ENCODE measurements around the gene GALR3.

The GALR3 gene

GRCh38 chr22:37790234-37790633 is 32.9 kb upstream of the GALR3 start:
- no peak for TF ChIP-seq YY1 (IDR thresholded peaks at IDR 0.05; ENCODE audit: low read depth)
- TF ChIP-seq REST (IDR thresholded peaks at IDR 0.05; ENCODE audit: low read depth) = no peak
- TF ChIP-seq, protein P1, sequence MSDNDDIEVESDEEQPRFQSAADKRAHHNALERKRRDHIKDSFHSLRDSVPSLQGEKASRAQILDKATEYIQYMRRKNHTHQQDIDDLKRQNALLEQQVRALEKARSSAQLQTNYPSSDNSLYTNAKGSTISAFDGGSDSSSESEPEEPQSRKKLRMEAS (IDR thresholded peaks at IDR 0.05) = no peak
- no peak for TF ChIP-seq NFIC (IDR thresholded peaks at IDR 0.05)
- TF ChIP-seq EP300 (IDR thresholded peaks at IDR 0.05; ENCODE audit: borderline replicate concordance) = no peak
- no peak for TF ChIP-seq CREB1 (IDR thresholded peaks at IDR 0.05; ENCODE audit: low read depth)
- TF ChIP-seq CEBPB (IDR thresholded peaks at IDR 0.05) = no peak
- TF ChIP-seq EGR1 (IDR thresholded peaks at IDR 0.05) = no peak
- TF ChIP-seq FOXM1 (IDR thresholded peaks at IDR 0.05; ENCODE audit: borderline replicate concordance, low read depth) = no peak
- no peak for TF ChIP-seq TAF1 (IDR thresholded peaks at IDR 0.05; ENCODE audit: low read depth)
- TF ChIP-seq, protein P2, sequence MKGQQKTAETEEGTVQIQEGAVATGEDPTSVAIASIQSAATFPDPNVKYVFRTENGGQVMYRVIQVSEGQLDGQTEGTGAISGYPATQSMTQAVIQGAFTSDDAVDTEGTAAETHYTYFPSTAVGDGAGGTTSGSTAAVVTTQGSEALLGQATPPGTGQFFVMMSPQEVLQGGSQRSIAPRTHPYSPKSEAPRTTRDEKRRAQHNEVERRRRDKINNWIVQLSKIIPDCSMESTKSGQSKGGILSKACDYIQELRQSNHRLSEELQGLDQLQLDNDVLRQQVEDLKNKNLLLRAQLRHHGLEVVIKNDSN (IDR thresholded peaks at IDR 0.05) = no peak
- no peak for TF ChIP-seq TEAD4 (IDR thresholded peaks at IDR 0.05)
- TF ChIP-seq RAD21 (IDR thresholded peaks at IDR 0.05; ENCODE audit: low read depth) = no peak
- TF ChIP-seq TCF12 (IDR thresholded peaks at IDR 0.05; ENCODE audit: low read depth) = no peak
- TF ChIP-seq ZBTB7A (IDR thresholded peaks at IDR 0.05; ENCODE audit: low read depth) = no peak

DNA sequence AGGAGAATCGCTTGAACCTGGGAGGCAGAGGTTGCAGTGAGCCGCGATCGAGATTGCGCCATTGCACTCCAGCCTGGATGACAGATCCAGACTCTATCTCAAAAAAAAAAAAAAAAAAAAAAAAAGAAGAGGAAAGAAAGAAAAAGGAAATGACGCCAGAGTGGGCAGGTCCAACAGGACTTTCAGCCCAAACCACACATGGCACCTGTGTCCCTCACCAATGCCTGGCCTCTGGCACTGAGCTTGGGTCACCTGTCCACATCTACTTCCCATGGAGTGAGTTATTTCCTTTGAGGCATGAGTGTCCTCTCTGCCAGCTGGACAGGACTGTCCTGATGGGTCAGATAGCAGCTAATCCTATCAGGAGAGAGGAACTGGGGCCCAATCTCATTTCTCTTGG is 30.7 kb upstream of the GALR3 start:
- TF ChIP-seq RAD21 (IDR thresholded peaks at IDR 0.05; ENCODE audit: low read depth) (no peak), REST (IDR thresholded peaks at IDR 0.05; ENCODE audit: low read depth) (no peak), TAF1 (IDR thresholded peaks at IDR 0.05; ENCODE audit: low read depth) (no peak), TCF12 (IDR thresholded peaks at IDR 0.05; ENCODE audit: low read depth) (no peak), ZBTB7A (IDR thresholded peaks at IDR 0.05; ENCODE audit: low read depth) (no peak), CEBPB (IDR thresholded peaks at IDR 0.05) (no peak), EGR1 (IDR thresholded peaks at IDR 0.05) (no peak), FOXM1 (IDR thresholded peaks at IDR 0.05; ENCODE audit: borderline replicate concordance, low read depth) (no peak)
- TF ChIP-seq, protein P1 (IDR thresholded peaks at IDR 0.05) = no peak

GRCh38 chr22:37794376-37794775 is 28.8 kb upstream of the GALR3 start:
- TF ChIP-seq TEAD4 (IDR thresholded peaks at IDR 0.05) (no peak), NFIC (IDR thresholded peaks at IDR 0.05) (no peak)

- TF ChIP-seq REST (IDR thresholded peaks at IDR 0.05; ENCODE audit: low read depth) = no peak
- no peak for TF ChIP-seq YY1 (IDR thresholded peaks at IDR 0.05; ENCODE audit: low read depth)
- no peak for TF ChIP-seq NFIC (IDR thresholded peaks at IDR 0.05)
- no peak for TF ChIP-seq TAF1 (IDR thresholded peaks at IDR 0.05; ENCODE audit: low read depth)
- TF ChIP-seq TCF12 (IDR thresholded peaks at IDR 0.05; ENCODE audit: low read depth) = no peak
- TF ChIP-seq, protein P2 (IDR thresholded peaks at IDR 0.05) = no peak
- TF ChIP-seq, protein P1 (IDR thresholded peaks at IDR 0.05) = no peak
- no peak for TF ChIP-seq TEAD4 (IDR thresholded peaks at IDR 0.05)
- no peak for TF ChIP-seq FOXM1 (IDR thresholded peaks at IDR 0.05; ENCODE audit: borderline replicate concordance, low read depth)
- no peak for TF ChIP-seq ZBTB7A (IDR thresholded peaks at IDR 0.05; ENCODE audit: low read depth)
- no peak for TF ChIP-seq EP300 (IDR thresholded peaks at IDR 0.05; ENCODE audit: borderline replicate concordance)
Observed at GRCh38 chr22:37796079-37796478, 27.1 kb upstream of the GALR3 start.
